HG03432 (cell line): ENCODE data around the gene OR7A5.
"Not testable (repeated sequence)": the region's sequence is repeated elsewhere in the genome, so short reads cannot be mapped to it uniquely, and the experiment has no call there.

Experiments used
- ATAC-seq: cut with Tn5 transposase; IDR thresholded peaks from one replicate; pipeline ENCODE4 v1.9.1; 2021; ENCODE audit warnings: mild to moderate bottlenecking, moderate library complexity; ENCODE audit not compliant: unreplicated experiment

OR7A5 gene

GRCh38 chr19:14835011-14835410, at the start of gene OR7A5, which contains the start of gene OR7C1:
Gene OR7A5, minus strand, starts transcription at chr19:14835185. Its CDS starts 6,944 bp downstream, at chr19:14828241.
Gene OR7C1, minus strand, starts transcription at chr19:14835185. Its CDS starts 35,049 bp downstream, at chr19:14800136.
- ATAC-seq = no peak

DNA sequence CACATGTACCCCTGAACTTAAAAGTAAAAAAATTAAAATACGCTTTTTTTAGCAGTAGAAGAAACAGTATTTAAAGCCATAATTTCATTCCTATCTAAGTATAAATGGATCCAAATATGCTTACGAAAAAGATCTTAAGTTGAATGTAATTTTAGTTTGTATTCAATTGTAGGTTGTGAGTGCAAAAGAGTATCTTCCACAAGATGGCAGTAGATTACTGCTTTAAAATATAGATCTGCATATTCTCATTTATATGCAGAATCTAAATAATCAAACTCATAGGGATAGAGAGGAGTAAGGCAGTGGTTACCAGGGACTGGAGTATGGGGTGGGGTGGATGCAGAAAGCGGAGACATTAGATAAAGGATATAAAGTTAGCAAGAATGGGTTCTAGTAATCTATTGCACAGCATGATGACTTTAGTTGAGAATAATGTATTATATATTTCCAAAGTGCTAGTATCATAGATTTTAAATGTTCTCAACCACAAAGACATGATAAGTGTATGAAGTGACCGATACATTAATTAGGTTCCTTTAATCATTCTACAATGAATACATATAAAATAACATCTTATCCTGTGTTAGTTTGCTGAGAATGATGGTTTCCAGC, 36.7 kb upstream of the OR7A5 start:
- no peak for ATAC-seq

DNA sequence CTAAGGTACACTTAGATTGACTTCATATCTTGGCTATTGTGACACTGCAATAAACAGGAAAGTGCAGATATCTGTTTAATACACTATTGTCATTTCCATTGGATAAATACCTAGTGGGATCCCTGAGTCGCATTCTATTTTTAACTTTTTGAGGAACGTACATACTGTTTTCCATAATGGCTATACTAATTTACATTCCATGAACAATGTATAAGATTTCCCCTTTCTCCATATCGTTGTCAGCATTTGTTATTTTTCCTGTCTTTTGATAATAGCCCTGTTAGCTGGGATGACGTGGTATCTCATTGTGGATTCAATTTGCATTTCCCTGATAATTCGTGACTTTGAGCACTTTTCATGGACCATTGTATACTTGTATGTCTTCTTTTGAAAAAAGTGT, 33.5 kb upstream of the OR7A5 start:
- no peak for ATAC-seq

DNA sequence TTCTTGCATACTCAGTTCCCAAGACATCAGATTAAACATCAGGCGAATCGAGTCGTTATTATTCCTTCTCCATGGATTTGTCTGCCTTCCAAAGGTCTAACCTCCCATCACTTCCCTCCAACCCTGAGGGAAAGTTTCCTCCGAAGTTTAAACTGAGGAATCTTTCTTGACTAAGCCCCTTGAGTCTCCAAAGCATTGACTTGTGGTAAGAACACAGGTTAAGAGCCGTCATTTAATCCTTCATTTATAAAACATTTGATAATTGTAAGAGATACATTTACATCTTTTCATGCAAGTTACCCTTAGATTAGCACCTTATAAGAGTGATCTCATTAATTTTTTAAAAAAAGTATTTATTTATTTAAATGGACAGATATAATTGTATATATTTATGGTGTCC, 13.8 kb upstream of the OR7A5 start, which contains the start of gene OR7A10:
Gene OR7A10 (minus strand): TSS at position 101 of the 400 bp plus-strand sequence. CDS start 7,045 bp downstream, outside the sequence.
- ATAC-seq = no peak

DNA sequence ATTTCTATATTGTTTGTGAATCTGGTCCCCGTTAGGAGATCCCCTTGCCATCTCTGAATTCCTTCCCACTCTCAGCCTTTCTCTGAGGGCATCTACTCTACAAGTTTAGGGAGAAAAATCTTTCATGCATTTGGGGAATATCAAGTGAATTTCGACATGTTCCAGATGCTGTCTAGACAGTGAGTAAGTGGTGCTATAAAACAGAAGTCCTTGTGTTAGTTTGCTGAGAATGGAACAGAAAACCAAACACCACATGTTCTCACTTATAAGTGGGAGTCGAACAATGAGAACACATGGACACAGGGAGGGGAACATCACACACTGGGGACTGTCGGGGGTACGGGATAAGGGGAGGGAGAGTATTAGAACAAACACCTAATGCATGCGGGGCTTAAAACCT, 8.6 kb upstream of the OR7A5 start:
- no peak for ATAC-seq

DNA sequence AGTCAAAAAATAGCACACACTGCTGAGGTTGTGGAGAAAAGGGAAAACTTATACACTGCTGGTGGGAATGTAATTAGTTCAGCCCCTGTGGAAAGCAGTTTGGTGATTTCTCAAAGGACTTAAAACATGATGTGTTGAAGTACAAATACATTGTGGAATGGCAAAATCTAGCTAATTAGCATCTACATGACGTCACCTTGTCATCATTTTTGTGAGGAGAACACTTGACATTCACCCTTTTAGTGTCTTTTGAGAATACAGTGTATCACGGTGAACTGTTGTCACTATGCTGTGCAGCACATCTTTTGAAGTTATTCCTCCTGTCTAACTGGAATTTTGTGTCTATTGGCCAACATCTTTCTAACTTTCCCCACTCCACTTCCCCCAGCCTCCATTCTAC, 8.2 kb upstream of the OR7A5 start:
- ATAC-seq = no peak

GRCh38 chr19:14840206-14840605, 5.2 kb upstream of the OR7A5 start:
- ATAC-seq = no peak

- ATAC-seq = no peak
These were observed 2.4 kb upstream of the OR7A5 start for GRCh38 chr19:14837391-14837790.

GRCh38 chr19:14830702-14831101, 4.3 kb downstream of the OR7A5 start:
- ATAC-seq = no peak

GRCh38 chr19:14826006-14826405, 9.0 kb downstream of the OR7A5 start:
- no peak for ATAC-seq

DNA sequence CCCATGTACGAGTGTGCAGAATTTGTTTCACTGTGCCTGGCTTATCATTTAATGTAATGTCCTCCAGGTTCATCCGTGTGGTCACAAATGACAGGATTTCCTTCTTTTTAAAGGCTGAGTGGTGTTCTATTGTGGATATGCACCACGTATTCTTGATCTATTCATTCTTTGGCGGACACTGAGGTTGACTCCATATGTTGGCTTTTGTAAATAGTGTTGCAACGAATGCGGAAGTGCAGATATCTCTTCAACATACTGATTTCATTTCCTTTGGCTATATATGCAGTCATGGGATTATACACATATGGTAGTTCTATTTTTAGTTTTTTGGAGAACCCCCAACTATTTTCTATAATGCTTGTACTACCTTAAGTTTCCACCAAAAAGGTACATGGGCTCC, 13.0 kb downstream of the OR7A5 start:
- ATAC-seq = no peak

DNA sequence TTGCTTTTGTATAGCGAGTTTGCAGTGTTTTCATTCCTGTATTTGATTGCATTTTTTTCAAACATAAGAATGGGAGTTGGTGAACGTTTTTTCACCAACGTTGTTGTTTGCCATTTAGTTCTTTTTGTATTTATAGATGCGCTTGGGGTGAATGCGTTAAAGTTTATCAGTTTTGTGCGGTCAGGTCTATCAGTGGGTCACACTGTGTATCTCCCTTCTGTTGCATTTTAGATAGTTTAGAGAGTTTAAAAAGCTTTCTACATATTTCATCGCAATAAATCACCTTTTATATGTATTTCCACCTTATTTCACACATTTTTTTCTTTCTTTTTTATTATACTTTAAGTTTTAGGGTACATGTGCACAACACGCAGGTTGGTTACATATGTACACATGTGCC, 16.4 kb downstream of the OR7A5 start:
- no peak for ATAC-seq

GRCh38 chr19:14817052-14817451, 17.9 kb downstream of the OR7A5 start:
- ATAC-seq = no peak

DNA sequence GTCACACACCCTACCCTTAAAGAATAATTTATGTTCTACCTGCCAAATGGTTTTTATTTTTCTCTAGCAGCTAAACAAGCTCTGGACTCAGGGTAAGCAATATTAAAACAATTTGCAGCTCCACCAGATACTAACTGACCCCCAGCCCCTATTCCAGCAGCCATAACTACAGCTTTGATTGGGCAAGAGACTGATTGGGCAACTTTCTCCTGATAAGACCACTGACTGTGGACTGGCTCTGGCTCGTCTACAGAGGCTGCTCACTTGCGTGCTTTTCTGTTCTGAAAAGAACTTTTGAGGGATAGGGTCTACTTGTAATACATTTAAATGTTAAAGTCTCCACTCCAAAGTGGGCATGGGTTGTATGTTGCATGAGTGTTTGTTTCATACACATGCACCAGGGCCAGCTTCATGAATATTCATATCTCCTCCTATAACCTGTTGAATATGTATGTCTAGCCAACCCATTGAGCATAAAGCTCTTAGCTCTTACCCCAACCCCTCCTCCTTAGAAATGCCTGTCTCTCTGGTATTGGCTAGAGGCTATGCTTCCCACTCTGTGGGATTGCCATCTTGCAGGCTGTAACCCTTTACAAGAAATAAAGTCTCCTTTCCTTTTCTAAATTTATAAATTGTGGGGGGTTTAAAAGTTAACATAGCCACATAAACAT, 19.9 kb downstream of the OR7A5 start:
- no peak for ATAC-seq

- no peak for ATAC-seq
These were observed 25.5 kb downstream of the OR7A5 start for GRCh38 chr19:14809272-14810057.

DNA sequence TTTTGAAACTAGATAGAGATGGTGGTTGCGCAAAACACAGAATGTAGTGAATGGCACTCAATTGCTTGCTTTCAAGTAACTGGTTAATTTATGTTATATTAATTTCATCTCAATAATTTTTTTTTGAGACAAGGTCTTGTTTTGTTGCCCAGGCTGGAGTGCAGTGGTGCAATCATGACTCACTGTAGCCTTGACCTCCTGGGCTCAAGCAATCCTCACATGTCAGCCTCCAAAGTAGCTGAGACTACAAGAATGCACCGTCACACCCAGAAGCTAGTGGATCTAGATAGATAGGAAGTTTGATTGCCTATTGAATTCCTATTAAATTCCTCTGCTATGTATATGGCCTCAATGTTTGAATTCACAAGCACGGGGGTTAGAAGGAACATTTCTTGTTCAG, 30.2 kb downstream of the OR7A5 start:
- ATAC-seq = no peak

GRCh38 chr19:14798760-14799159, 36.2 kb downstream of the OR7A5 start:
- ATAC-seq = no peak

DNA sequence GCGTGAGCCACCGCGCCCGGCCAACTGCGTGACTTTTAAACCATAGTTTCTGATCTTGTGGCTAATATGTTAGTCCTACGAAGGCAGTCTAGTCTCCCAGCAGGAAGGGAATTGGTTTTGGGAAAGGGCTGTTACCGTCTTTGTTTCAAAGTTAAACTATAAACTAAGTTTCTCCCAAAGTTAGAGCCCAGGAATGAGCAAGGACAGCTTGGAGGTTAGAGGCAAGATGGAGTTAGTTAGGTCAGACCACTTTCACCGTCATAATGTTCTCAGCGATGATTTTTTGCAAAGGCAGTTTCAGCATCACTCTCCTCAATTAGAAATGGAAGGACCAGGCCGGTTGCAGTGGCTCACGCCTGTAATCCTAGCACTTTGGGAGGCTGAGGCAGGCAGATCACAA, 39.0 kb downstream of the OR7A5 start:
- ATAC-seq = no peak

- ATAC-seq = no peak
These were observed 39.8 kb downstream of the OR7A5 start for GRCh38 chr19:14795078-14795721.

GRCh38 chr19:14792250-14792649, 42.7 kb downstream of the OR7A5 start:
- ATAC-seq = not testable (repeated sequence)

GRCh38 chr19:14786421-14786851, 48.5 kb downstream of the OR7A5 start:
- no peak for ATAC-seq
